Kidney epithelial cell (primary cell): ENCODE measurements around the gene KIF26B. TPM values are rescaled to one million over a fixed set of nuclear protein-coding genes. Genes with fewer than 3 reads are reported as not detected.
"Not testable (repeated sequence)": the region's sequence is repeated elsewhere in the genome, so short reads cannot be mapped to it uniquely, and the experiment has no call there.

Source experiments
- DNase-seq: peaks from one replicate; pipeline ENCODE4 v3.0.0-alpha.2; 2010; ENCODE audit warnings: low read depth
- H3K27me3 ChIP-seq: 2 replicates; pipeline ENCODE4 v1.6.0; 2011; ENCODE audit warnings: low read length; ENCODE audit not compliant: control insufficient read depth, insufficient read depth
- H3K36me3 ChIP-seq: 2 replicates; pipeline ENCODE4 v1.5.1; 2011; ENCODE audit warnings: low read length; ENCODE audit not compliant: control insufficient read depth, insufficient read depth
- H3K4me3 ChIP-seq: 2 replicates; pipeline ENCODE4 v1.5.1; 2011; ENCODE audit warnings: low read depth, mild to moderate bottlenecking, control low read depth, low read length
- total RNA-seq: library from RNA; depleted of rRNA; stranded (reverse); fragments of >200 nt; gene quantifications from 2 replicates; pipeline ENCODE4 v1.2.3, GENCODE V29; 2015
- TF ChIP-seq, protein P1 (sequence below): IDR thresholded peaks from 2 replicates; pipeline ENCODE4 v1.5.1; 2011; ENCODE audit warnings: mild to moderate bottlenecking, moderate library complexity, low read length, control low read depth, inconsistent platforms; ENCODE audit not compliant: insufficient read depth, poor library complexity, severe bottlenecking

Gene KIF26B
- total RNA-seq, 1 donor from 2014 or later, result 14.6 TPM

DNA sequence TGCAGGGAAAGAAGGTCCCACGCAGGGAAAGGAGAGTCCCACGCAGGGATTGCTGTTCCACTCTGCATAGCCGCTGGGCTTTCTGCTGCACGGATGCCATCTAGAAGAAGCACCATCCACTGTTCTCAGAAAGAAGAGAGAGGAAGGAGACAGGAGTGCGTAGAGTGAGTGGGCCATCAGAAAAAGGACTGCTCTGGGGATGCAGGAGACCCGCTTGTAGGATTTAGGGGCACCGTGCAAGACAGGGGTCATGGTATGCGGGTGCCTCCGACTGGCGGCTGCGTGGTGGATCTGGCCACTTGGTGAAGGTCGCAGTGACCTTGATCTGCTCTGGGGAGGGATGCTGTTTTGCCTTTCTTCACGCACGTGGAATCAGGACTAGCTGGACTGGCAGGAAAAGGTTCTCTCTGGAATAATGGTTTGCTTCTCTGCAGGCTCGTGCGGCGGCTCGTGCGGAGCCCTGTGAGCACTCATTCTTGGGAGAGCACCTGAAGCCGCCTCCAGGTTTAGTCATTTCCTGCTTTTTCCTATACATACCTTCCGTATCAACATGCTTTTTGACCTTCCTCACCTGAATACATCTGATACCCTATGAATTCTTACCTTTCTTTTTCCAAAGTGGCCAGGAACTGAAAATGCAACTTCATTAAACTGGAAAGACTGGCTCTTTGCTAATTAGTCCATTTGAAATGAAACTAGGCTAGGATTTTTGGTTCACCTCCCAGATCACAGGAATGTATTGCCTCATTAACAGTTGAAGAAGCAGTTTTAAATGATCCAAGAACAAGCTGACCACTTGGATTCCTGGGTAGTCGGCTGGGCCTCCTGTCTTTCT, 181.6 kb downstream of the KIF26B start:
- DNase-seq, result no peak
- no peaks in the 10 kb centered on the region for H3K36me3 ChIP-seq
- no peak overlapping the region for H3K4me3 ChIP-seq
- TF ChIP-seq, protein P1, sequence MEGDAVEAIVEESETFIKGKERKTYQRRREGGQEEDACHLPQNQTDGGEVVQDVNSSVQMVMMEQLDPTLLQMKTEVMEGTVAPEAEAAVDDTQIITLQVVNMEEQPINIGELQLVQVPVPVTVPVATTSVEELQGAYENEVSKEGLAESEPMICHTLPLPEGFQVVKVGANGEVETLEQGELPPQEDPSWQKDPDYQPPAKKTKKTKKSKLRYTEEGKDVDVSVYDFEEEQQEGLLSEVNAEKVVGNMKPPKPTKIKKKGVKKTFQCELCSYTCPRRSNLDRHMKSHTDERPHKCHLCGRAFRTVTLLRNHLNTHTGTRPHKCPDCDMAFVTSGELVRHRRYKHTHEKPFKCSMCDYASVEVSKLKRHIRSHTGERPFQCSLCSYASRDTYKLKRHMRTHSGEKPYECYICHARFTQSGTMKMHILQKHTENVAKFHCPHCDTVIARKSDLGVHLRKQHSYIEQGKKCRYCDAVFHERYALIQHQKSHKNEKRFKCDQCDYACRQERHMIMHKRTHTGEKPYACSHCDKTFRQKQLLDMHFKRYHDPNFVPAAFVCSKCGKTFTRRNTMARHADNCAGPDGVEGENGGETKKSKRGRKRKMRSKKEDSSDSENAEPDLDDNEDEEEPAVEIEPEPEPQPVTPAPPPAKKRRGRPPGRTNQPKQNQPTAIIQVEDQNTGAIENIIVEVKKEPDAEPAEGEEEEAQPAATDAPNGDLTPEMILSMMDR, result no peak
- no peaks in the 10 kb centered on the region for H3K27me3 ChIP-seq

DNA sequence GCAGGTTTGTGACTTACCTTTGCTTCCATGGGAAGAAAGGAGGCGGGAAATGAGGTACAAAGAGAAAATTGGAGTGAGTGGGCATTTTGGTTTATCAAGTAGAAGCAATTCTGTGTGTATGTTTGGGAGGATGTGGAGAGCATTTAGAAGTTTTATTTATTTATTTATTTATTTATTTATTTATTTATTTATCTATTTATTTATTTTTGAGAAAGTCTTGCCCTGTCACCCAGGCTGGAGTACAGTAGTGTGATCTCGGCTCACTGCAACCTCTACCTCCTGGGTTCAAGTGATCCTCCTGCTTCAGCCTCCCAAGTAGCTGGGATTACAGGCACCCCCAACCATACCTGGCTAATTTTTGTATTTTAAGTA, 182.2 kb downstream of the KIF26B start:
- not testable (repeated sequence) for DNase-seq, H3K36me3 ChIP-seq, H3K4me3 ChIP-seq

DNA sequence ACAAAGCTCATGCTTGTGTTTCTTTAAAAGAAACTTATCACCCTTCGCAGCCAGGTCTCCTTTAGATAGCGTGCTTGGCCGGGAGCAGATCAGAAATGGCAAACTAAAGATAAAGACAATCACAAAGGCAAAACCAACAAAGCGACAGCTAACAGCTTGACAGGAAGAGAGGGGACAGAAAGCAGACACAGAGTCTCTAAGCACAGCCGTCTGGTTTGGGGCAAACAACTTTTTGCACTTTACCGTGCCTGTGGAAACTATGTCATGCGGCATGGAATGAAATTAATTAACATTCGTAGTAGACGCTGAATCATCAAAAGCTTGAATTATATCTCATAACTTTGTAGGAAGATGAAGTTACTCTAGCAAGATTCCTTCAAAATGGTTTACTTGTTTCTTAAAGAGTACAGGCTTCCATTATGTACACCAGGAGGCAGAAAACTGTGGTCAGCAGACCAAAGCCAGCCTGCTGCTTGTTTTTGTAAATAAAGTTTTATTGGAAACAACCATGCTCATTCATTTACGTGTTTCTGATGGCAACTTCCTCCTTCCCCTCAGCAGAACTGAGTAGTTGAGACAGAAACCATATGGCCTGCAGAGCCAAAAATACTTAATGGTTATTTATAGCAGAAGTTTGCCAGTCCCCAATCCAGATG, 183.2 kb downstream of the KIF26B start:
- DNase-seq, result no peak
- Histone ChIP-seq H3K4me3 (no peak overlapping the region), H3K36me3 (no peaks in the 10 kb centered on the region), H3K27me3 (no peaks in the 10 kb centered on the region)
- TF ChIP-seq, protein P1, result no peak

More for the DNA sequence above, 182.2 kb downstream of the KIF26B start:
- H3K27me3 ChIP-seq, result not testable (repeated sequence)

DNA sequence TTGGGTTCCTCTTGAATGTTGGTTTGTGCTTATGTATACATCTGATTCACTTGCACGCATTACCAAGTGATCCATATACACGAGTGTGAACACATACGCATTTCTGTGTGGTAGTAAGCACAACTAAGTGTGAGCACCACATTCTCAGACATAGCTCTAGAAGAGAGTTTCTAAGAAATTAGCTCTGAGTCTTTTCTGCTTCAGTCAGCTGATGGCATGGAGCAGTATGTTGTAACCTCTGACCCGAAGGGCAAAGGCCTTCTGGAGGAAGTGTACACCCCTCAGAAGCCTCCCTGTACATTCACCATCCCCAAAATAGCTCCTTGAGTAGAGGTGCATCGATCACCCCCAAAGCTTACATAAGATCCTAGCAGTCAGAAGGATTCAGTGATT, 183.7 kb downstream of the KIF26B start:
- Histone ChIP-seq H3K27me3 (no peaks in the 10 kb centered on the region), H3K4me3 (no peak overlapping the region), H3K36me3 (no peaks in the 10 kb centered on the region)
- DNase-seq, result no peak
- TF ChIP-seq, protein P1, result no peak

DNA sequence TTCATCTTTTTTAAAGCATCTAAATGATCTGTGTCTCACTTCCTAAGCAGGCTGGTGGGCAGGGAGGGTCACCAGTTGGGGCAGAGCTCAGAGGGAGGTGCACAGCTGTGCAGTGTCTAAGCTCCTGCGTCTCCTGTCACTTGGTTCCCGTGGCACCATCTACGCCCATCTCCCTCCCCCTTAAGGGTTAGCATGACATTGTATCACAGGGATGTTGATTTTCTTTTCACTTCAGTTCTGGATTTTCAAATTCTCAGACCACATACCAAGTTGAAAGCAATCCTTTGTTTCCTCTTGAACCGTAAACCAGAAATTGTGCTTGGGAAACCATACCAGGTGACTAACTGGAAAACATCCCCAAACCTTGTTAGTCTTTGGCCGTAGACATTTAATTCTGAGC, 187.0 kb downstream of the KIF26B start:
- TF ChIP-seq, protein P1, result no peak
- DNase-seq, result no peak
- Histone ChIP-seq H3K4me3 (no peak overlapping the region), H3K27me3 (no peaks in the 10 kb centered on the region), H3K36me3 (no peaks in the 10 kb centered on the region)

DNA sequence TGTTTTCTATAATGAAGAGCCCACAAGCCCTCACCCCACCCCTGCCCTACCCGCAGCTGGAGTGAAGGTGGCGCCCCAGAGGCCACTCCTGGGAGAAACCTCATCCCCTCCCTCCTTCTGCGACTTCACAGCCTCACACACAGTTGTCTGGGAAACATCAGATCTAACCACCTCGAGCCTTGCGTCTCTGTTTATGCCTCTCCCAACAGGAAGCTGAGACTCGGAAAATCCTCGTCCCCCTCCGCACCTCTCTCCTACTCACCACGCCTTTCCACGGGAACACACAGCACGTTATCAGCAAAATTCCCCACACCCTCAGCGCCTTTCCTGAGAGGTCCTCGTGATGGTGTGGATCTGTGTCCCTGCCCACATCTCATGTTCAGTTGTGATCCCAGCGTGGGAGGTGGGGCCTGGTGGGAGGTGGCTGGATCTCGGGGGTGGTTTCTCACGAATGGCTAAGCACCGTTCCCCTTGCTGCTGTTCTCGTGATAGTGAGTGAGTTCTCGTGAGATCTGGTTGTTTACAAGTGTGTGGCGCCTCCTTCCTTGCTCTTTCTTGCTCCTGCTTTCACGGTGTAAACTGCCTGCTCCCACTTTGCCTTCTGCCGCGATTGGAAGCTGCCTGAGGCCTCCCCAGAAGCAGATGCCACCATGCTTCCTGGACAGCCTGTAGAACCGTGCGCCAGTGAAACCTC, 190.6 kb downstream of the KIF26B start:
- no peak for DNase-seq
- TF ChIP-seq, protein P1, result no peak
- no peaks in the 10 kb centered on the region for H3K36me3 ChIP-seq
- no peaks in the 10 kb centered on the region for H3K27me3 ChIP-seq
- no peak overlapping the region for H3K4me3 ChIP-seq
